GM19238 (cell line): ENCODE measurements around the gene CLIP2.
"Not testable (repeated sequence)": the region's sequence is repeated elsewhere in the genome, so short reads cannot be mapped to it uniquely, and the experiment has no call there.

Source experiments
- DNase-seq: peaks from one replicate; pipeline ENCODE4 v3.0.0; 2011; ENCODE audit warnings: low spot score; ENCODE audit not compliant: insufficient read length

The CLIP2 gene

DNA sequence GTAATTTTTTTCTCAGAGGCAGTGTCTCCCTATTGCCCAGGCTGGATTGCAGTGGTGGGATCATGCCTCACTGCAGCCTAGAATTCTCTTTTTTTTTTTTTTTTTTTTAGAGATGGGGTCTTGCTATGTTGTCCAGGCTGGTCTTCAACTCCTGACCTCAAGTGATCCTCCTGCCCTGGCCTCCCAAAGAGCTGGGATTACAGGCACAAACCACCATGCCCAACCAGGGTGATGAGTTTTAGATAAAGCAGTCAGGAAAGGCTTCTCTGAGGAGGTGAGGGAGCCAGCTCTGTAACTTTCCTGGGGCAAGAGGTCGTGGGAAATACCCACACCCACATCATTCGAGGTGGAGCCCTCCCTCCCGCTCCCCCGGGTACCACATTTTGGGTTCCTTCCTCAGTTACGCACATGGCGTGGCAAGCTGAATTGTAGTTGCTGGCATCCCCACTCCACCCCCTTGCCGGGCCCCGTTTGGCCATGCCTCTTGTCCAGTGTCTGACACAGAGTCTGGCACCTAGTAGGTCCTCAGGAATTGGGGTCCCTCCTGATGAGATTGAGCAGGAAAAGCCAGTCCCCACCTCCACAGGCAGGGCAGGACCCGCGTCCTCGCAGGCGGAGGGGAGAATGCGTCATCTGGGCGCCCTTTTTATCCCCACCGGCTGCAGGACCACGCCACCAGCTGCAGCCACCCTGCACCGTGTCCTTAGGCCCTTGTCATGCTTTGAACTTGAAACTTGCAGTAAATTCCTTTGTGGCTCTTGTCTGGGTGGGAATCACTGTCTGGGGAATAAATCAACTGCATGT is 43.4 kb downstream of the CLIP2 start:
- no peak for DNase-seq

DNA sequence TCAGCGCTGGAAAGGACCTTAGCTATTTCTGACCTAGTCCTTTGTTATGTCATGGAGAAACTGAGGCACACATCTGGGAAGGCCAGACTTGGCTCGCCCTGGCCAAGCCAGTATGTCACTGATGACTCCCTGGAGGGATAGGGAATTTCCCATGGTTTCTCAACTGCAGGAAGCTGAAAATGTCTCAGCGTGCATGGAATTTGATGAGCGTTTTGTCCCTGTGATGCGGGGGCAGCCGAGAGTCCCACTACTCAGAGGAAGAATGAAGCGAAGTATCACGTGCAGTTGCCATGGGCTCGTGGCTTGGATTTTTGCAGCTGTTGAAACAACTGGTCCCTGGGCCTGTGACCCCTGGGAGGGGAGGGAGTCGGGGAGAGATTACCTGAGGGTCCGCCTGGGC is 44.8 kb downstream of the CLIP2 start:
- DNase-seq: no peak

DNA sequence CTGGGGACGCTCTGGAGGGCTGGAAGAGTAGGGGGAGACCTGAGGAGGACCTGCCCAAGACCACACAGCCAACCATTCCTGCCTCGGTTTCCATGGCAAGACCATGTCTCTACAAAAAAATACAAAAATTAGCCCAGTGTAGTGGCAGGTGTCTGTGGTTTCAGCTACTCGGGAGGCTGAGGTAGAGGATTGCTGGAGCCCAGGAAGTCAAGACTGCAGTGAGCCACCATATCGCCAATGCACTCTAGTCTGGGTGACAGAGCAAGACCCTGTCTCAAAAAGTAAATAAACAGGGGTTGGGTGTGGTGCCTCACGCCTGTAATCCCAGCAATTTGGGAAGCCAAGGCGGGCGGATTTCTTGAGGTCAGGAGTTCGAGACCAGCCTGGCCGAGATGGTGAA is 48.7 kb downstream of the CLIP2 start:
- DNase-seq: no peak

DNA sequence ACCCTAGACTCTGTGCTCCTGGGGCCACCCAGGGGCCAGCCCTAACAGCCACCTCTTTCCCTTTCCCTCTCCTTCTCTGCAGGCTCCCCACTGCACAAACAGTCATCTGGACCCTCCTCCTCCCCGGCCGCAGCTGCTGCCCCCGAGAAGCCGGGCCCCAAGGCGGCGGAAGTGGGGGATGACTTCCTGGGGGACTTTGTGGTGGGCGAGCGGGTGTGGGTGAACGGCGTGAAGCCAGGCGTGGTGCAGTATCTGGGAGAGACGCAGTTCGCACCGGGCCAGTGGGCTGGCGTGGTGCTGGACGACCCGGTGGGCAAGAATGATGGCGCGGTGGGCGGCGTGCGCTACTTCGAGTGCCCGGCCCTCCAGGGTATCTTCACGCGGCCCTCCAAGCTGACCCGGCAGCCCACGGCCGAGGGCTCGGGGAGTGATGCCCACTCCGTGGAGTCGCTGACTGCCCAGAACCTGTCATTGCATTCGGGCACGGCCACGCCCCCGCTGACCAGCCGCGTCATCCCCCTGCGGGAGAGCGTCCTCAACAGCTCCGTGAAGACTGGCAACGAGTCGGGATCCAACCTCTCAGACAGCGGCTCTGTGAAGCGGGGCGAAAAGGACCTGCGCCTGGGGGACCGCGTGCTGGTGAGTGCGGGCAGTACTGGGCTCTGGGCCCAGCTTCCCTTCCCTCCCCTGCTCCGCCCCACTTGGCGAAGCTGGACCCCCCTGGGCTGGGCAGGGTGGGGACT is 49.3 kb downstream of the CLIP2 start:
- DNase-seq: no peak

DNA sequence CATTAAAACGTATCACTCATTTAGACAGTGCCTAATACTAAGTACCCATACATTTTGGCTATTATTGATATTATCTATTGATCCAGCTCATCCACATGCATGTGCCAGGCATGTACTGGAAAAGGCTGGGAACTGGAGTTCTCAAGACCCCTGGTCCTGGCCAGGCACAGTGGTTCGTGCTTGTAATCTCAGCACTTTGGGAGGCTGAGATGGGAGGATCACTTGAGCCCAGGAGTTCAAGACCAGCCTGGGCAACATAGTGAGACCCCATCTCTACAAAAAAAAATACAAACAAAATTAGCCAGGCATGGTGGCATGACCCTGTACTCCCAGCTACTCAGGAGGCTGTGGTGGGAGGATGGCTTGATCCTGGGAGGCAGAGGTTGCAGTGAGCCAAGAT is 50.4 kb downstream of the CLIP2 start:
- not testable (repeated sequence) for DNase-seq

DNA sequence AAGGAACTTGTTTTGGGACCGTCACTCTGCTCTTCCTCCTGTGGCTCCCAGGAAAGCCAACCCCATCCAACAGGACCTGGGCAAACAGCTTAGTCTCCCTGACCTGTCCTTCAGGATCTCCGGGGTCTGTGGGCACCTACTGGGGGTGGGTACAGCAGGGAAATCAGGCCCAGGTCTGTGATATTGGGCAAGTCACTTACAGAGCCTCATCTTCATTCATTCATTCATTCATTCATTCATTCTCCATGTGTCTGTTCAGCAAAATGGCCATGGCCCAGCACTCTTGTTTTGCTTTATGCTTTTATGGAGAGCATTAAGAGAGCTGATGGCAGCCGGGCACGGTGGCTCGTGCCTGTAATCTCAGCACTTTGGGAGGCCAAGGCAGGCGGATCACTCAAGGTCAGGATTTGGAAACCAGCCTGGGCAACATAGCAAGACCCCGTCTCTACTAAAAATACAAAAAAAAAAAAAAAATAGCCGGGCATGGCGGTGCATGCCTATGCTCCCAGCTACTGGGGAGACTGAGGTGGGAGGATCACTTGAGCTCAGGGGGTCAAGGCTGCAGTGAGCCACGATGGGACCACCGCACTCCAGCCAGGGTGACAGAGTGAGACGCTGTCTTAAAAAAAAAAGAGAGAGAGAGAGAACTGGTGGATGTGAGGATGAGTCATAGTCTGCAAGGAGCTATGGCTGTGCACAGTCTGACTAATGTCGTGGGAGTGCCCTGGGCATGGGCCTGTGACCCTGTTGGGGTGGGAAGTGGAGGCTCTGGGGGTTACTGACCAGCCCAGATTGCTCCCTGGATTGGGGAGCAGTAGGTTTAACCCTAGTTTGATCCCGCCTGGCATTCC is 54.3 kb downstream of the CLIP2 start:
- no peak for DNase-seq

DNA sequence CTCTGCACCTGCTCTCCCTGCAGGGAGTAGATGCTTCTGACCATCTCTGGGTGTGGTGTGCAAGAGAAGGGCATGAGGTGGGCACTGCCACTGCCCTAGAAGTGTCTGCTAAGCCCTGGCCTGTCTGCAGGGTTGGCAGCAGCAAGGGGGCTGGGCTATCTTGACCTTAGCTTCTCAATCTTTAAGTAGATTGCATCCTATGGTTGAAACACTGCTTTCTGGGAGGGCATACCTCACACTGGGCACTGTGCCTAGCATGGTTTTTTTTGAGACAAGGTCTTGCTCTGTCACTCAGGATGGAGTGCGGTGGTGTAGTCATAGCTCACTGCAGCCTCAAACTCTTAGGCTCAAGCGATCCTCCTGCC is 54.9 kb downstream of the CLIP2 start:
- DNase-seq: no peak

DNA sequence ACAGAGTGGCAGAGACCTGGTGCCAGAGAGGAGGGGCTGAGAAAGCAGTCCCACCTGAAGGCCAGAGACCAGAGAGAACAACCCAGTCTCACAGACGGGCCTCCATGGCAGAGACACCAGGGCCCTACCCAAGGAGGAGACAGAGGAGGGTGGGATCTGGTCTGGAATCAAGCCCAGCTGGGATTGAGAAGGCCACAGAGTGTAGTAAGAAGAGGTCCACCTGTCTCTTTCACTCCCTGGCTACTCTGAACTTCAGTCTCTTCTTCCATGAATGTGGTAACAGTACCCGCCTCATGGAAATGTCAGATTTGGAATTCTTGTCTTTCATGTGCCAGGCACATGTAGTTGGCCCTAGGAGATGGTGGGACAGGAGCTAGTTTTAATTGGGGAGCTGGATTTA is 55.6 kb downstream of the CLIP2 start:
- DNase-seq: no peak

DNA sequence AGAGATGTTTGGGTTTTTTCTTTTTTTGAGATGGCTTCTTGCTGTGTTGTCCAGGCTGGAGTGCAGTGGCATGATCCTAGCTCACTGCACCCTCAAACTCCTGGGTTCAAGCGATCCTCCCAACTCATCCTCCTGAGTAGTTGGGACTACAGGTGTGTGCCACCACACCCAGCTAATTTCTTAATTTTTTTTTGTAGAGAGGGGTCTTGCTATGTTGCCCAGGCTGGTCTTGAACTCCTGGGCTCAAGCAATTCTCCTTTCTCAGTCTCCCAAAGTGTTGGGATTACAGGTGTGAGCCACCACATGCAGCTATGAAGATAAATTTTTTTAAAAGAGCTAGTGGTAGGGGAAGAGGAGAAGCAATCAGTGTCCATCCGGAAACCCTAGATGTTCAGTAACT is 56.8 kb downstream of the CLIP2 start:
- DNase-seq: no peak

DNA sequence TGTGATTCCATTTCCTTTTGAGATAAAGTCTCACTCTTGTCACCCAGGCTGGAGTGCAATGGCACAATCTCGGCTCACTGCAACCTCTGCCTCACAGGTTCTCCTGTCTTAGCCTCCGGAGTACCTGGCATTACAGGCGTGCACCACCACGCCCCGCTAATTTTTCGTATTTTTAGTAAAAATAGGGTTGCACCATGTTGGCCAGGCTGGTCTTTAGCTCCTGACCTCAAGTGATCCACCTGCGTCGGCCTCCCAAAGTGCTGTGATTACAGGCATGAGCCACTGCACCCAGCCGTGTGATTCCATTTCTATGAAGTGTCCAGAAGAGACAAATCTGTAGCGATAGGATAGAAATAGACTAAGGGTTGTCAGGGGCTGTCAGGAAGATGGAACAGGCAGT is 60.4 kb downstream of the CLIP2 start:
- no peak for DNase-seq

DNA sequence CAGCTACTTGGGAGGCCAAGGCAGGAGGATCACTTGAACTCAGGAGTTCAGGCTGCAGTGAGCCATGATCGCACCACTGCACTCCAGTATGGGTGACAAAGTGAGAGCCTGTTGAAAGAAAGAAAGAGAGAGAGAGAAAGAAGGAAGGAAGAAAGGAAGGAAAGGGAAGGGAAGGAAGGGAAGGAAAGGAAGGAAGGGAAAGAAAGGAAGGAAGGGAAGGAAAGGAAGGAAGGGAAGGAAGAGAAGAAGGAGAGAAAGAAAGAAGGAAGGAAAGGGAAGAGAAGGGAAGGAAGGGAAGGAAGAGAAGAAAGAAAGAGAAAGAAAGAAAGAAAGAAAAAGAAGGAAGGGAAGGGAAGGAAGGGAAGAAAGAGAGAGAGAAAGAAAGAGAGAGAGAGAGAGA is 61.5 kb downstream of the CLIP2 start:
- DNase-seq: no peak

DNA sequence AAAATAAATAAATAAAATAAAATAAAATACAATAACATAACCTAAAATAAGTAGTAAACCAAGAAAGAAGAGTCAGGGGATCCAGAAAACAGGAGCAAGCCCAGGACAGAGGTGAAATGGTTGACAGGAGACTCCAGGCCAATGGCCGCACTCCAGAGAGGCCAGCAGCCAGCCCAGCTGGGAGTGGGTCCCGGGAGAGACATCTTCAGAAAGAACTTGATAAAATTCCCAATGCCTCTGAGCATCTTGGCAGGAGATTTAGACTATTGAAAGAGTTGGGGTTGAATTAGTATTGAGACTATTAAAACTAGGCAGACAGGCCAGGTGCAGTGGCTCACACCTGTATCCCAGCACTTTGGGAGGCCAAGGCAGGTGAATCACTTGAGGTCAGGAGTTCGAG is 62.6 kb downstream of the CLIP2 start:
- DNase-seq: no peak

DNA sequence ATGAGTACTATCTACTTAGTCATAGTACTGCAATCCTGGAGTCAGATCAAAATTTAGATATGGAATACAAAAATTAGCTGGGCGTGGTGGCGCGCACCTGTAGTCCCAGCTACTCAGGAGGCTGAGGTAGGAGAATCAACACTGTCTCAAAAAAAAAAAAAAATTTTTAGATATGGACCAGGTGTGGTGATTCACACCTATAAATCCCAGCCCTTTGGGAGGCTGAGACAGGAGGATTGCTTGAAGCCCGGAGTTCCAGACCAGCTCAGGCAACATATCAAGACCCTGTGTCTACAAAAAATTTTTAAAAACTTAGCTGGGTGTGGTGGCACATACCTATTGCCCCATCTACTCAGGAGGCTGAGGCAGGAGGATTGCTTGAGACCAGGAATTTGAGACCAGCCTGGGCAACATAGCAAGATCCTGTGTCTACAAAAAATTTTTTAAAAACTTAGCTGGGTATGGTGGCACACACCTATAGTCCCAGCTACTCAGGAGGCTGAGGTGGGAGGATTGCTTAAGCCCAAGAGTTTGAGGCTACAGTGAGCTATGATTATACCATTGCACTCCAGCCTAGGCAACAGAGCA is 63.4 kb downstream of the CLIP2 start:
- DNase-seq: not testable (repeated sequence)

DNA sequence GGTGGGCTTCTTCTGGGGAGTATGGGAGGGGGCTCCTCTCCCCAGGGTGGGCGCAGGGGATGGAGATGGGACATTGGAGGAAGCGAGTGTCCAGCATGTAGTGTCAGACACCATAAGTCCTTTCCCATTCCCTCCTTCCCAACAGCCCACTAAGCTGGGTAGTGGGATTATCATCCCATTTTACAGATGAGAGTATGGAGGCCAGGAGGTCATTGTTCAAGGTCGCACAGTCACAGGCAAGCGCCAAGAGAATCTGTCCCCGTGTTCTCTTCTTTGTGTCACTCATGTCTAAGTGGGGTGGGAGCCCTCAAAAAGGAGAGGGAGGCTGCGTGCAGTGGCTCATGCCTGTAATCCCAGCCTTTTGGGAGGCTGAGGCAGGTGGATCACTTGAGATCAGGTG is 64.8 kb downstream of the CLIP2 start:
- no peak for DNase-seq

DNA sequence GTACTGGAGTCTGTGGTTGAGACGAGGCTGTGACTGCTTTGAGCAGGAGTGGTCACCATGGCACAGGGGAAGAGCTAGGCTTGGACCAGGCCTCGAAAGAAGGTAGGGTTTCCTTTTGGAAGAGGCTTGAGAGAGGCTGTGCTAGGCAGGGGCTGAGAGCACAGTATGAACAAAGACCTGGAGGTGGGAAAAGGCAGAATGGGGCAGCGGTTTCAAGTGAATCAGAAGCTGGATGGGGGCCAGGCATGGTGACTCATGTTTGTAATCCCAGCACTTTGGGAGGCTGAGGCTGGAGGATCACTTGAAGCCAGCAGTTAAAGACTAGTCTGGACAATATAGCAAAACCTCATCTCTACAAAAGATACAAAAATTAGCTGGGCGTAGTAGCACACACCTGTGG is 65.9 kb downstream of the CLIP2 start:
- no peak for DNase-seq

DNA sequence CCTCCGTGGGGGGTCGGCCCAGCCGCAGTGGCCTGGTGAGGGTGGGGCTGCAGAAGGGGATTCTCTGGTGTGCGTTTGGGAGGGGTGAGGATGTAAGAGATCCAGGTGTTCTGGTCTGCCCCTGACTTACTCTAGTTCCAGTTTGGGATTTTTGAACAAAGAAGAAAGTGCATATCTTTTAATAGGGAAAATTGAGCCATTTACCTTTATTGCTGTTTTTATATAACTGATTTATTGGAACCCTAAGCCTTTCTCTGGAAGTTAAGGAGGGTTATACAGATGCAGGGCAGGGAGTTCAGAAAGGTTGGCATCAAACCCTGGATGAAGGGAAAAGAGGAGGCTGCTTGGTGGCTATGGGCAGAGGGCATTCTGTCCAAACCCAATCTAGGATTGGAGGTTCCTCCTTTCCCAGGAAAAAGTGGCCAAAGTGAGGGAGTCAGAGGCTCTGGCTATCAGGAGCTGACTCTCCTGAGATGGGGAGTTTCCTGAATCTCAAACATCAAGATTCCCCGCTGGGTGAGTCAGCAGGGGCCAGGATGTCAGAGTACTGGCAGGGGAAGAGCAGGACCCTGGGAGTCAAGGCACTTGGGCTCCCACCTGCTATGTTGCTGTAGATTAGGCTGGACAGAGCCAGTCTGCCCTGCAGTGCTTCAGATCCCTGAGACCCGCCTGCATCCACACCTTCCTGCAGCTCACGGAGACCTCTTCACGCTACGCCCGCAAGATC is 67.5 kb downstream of the CLIP2 start:
- DNase-seq: no peak

DNA sequence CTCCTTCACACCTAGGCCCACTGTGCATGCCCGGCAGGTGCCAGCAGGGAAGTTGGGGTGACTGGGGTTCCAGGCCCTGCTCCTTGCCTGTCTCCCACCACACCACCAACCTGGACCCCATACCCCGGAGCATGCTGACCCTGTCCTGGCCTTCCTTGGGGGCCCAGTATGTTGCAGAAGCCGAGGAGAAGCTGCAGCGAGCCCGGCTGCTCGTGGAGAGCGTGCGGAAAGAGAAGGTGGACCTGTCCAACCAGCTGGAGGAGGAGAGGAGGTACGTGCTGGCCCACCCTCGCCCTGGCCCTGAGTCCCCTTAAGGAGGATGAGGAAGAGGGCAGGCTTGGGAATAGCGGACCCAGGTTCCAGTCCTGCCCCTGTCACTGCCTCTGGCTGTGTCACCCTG is 70.8 kb downstream of the CLIP2 start:
- no peak for DNase-seq

DNA sequence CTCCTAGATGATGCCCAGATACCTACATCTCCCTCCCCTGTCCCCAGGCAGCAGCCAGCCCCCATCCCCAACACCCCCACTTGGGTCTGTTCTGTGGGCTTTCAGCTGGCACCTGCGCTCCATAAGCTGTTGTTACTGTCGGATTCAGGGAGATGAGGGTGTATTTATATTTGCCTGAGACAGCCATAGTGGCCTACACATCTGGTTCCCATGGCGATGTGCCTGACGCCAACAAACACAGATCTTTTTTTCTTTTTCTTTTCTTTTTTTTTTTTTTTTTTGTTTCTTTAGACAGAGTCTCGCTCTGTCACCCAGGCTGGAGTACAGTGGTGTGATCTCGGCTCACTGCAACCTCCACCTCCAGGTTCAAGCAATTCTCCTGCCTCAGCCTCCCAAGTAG is 73.1 kb downstream of the CLIP2 start:
- no peak for DNase-seq

DNA sequence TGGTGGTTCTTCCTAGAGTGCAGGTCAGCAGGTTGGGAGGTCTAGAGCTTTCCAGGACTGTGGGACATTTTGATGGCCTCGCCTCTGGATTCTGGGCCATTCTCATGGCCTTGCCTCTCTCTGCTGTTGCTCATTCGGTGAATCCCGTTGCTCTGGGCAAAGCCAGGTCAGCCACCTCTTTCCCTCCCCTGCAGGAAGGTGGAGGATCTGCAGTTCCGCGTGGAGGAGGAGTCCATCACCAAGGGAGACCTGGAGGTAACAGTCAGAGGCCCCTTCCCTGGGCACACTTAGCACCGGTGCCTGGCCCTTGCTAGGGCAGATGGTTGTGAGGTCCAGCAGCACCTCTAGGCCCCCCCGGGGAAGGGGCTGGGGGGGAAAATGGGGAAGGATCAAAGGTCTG is 74.9 kb downstream of the CLIP2 start:
- no peak for DNase-seq

DNA sequence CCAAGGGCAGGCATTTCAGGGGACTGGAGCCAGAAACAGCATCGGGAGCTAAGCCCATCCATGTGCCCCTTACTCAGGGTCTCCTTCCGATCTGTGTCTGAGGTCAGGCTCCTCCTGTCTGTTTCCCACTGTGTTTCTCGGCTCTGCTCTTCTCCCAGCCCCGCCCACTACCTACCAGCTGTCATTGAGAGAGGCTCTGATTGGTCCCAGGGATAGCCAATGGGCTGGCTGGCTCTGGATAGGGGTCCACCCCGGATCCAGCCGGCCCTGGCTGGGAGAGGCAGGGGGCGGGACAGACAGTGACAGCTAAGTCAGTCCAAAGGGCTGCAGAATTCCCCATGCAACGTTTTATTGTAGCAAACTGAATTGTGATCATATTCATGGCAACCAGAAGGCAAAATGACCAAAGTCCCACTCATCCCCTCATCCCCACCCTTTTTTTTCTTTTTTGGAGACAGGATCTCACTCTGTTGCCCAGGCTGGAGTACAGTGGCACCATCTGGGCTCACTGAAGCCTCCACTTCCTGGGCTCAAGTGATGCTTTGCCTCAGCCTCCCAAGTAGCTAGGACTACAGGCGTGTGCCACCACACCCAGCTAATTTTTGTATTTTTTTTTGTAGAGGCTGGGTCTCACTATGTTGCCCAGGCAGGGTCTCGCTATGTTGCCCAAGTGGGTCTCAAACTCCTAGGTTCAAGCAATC is 76.3 kb downstream of the CLIP2 start:
- DNase-seq: no peak
